Activated naive CD4-positive, alpha-beta T cell treated with anti-CD3 and anti-CD28 coated beads for 36 hours (primary cell): Measurements from ENCODE around the gene PARVG. TPM values are rescaled to one million over a fixed set of nuclear protein-coding genes. Genes with fewer than 3 reads are reported as not detected.
A peak's percentile ranks its signal among the peaks of the same experiment; 100 is the strongest.

Experiments
- CTCF ChIA-PET: fragments of 350-600 bp; sonication (Branson Sonifier 250); formaldehyde crosslinking; loops from one replicate; lab custom pipeline; 2021; ENCODE audit warnings: antibody characterized with exemption; lab: Charles Lee
- DNase-seq: peaks from one replicate; pipeline ENCODE4 v3.0.0-alpha.2; 2020
- H3K27ac Mint-ChIP-seq: one replicate; pipeline ENCODE4 v1.8.0; 2021; ENCODE audit warnings: mild to moderate bottlenecking, mixed read lengths
- H3K27me3 Mint-ChIP-seq: one replicate; pipeline ENCODE4 v1.8.0; 2021; ENCODE audit warnings: low read depth, mixed read lengths
- H3K36me3 Mint-ChIP-seq: one replicate; pipeline ENCODE4 v1.8.0; 2021; ENCODE audit warnings: low read depth, mixed read lengths
- H3K4me1 Mint-ChIP-seq: one replicate; pipeline ENCODE4 v1.8.0; 2021; ENCODE audit warnings: low read depth, mixed read lengths
- H3K4me3 Mint-ChIP-seq: one replicate; pipeline ENCODE4 v1.8.0; 2021; ENCODE audit warnings: mild to moderate bottlenecking, moderate library complexity, mixed read lengths
- H3K9me3 Mint-ChIP-seq: one replicate; pipeline ENCODE4 v1.8.0; 2021; ENCODE audit warnings: mixed read lengths
- intact Hi-C: fragments of 100-400 bp; cut with micrococcal nuclease; formaldehyde crosslinking; loops from one replicate; pipeline ENCODE4 v1.15.1; 2023
- total RNA-seq, 2 experiments: library from RNA; stranded (reverse); gene quantifications; one replicate each; pipeline ENCODE4 v1.2.3, GENCODE V29; 2021

The PARVG gene
- total RNA-seq, 2 experiments from 2014 or later: 64.6 to 67.8 TPM

DNA sequence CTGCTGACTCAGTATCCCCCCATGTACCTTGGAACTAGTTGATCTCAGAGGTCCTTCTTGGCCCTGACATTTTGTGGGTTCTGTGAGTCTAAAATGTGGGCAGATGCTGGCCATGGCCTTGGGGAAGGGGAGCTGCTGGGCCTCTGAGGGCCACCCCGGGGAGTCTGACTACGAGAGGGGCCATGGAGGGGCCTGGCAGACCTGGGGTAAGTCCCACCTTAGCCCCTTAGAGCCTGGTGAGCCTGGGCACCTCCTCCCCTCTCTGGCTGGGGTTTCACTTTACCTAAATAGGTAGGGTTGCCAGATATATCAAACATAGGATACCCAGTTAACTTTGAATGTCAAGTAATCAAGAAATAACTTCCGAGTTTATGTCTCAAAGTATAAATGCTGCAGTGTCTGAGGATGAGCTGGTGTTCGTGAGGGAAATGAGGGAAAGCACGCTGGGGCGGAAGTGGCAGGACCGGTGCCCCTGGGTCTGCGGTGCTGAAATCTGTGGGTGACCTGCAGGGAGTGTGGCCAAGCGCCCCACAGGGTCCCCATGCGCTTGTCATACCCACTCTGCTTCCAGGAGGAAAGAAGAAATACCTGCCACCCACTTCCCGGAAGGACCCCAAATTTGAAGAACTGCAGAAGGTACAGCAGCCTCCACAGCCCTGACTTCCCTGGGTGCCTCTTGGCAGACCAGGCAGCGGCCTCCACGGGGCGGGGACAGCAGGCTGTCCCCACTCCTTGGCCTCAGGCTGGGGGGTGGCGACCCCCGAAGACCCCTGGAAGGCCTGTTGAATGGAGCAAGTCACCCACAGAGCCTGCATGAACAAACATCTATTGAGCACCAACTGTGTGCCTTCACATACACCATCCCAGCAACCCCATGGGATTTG lies 4.8 kb downstream of the PARVG start:
- intact Hi-C loops: loop anchor here (10.0 kb wide), 1 partner anchor 191 kb away; no protein-coding TSS in a partner anchor
- CTCF ChIA-PET: no interaction called here
- DNase-seq: no peak
- H3K4me1 Mint-ChIP-seq: peaks cover 15% of the 10 kb centered on the region
- H3K27ac Mint-ChIP-seq: no peak overlapping the region
- no peaks in the 10 kb centered on the region for H3K9me3 Mint-ChIP-seq
- H3K4me3 Mint-ChIP-seq: no peak overlapping the region
- H3K36me3 Mint-ChIP-seq: peaks cover 8% of the 10 kb centered on the region
- H3K27me3 Mint-ChIP-seq: no peaks in the 10 kb centered on the region

DNA sequence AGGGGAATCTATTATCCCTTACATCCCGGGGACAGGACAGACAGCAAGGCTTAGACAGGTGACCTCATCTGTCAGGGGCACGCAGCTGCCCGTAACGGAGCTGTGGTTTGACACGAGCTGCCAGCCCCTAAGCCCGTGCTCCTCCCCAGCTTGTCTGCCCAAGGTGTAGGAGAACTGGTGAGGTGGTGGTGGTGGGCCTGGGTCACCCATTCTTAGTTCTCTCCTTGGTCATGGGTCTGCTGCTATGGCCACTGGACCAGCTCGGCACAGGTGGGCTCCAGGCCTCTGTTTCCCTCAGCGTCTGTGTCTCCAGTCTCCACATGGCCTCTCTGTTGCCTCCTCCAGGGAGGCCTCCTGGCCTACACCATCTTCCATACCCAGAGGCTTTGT lies 5.4 kb downstream of the PARVG start:
- Mint-ChIP-seq H3K9me3 (no peaks in the 10 kb centered on the region), H3K36me3 (peaks cover 8% of the 10 kb centered on the region), H3K4me1 (peaks cover 11% of the 10 kb centered on the region), H3K27ac (no peak overlapping the region), H3K4me3 (no peak overlapping the region), H3K27me3 (no peaks in the 10 kb centered on the region)
- CTCF ChIA-PET: no interaction called here
- intact Hi-C loops: loop anchor here (10.0 kb wide), 1 partner anchor 191 kb away; no protein-coding TSS in a partner anchor
- no peak for DNase-seq

DNA sequence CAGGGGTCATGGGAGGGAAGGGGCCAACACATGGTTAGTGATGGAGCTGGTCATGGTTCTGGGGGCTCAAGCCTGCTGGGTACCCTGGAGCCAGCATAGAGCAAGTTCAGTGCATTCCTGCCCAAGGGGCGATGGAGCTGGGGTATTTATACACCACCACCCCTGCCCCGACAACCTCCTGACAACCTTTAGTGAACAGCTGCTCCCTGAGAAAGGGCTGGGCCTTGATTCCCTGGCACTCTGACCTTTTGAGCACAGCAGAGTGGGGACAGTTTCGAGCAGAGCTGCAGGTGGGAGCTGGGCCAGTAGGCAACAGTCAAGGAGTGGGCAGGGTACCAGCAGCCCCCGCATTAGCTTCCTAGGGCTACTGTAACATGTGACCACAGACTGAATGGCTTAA lies 6.0 kb downstream of the PARVG start:
- H3K27ac Mint-ChIP-seq: no peak overlapping the region
- intact Hi-C loops: loop anchor here (10.0 kb wide), 1 partner anchor 192 kb away; no protein-coding TSS in a partner anchor
- DNase-seq: no peak
- H3K9me3 Mint-ChIP-seq: no peaks in the 10 kb centered on the region
- CTCF ChIA-PET: no interaction called here
- no peaks in the 10 kb centered on the region for H3K27me3 Mint-ChIP-seq
- H3K4me1 Mint-ChIP-seq: peaks cover 16% of the 10 kb centered on the region
- no peak overlapping the region for H3K4me3 Mint-ChIP-seq
- peaks cover 10% of the 10 kb centered on the region for H3K36me3 Mint-ChIP-seq

DNA sequence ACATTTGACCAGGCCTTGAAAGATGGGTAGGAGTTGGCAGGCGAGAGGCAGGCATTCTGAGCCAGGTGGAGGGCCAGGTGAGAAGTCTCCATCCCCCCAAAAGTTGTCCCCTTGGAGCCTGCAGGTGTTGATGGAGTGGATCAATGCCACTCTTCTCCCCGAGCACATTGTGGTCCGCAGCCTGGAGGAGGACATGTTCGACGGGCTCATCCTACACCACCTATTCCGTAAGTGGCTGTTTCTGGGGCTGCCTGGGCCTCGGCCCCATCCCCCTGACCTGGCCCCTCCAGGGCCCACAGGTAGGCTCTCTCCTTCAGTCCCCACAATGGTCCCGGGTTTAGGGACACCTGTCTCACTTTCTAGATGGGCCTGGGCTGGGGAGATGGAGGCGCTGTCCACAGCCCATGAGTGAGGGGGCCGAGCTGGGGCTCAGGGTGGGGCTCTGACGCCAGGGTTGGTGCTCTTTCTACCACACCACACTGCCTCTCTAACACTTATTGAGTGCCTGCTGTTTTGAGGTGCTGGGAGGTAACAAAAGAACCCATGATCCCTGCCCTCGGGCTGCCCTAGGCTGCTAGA lies 7.0 kb downstream of the PARVG start:
- Mint-ChIP-seq H3K27ac (no peak overlapping the region), H3K9me3 (no peaks in the 10 kb centered on the region), H3K4me3 (no peak overlapping the region), H3K36me3 (peaks cover 7% of the 10 kb centered on the region), H3K27me3 (no peaks in the 10 kb centered on the region), H3K4me1 (peaks cover 17% of the 10 kb centered on the region)
- CTCF ChIA-PET: no interaction called here
- intact Hi-C loops: loop anchor here (10.0 kb wide), 1 partner anchor 193 kb away; no protein-coding TSS in a partner anchor
- DNase-seq: no peak

DNA sequence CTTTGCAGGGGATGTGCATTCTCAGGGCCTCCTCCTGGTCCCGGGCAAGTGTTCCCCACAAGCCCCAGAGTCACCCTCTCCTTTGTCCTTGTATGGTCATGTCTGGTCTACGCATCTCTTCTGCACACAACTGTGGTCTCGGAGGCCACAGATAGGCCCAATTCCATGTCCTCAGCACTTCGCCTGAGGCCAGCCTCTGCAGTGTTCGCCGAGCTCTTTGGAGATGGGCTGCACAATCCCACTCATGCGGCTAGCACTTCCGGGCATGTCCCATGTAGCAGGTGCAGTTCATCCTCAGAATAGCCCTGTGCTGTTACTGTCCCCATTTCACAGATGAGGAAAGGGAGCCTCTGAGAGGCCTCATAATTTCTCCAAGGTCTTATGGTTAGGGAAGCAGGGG lies 7.6 kb downstream of the PARVG start:
- no peak overlapping the region for H3K4me3 Mint-ChIP-seq
- H3K36me3 Mint-ChIP-seq: peaks cover 12% of the 10 kb centered on the region
- DNase-seq: no peak
- CTCF ChIA-PET: no interaction called here
- no peaks in the 10 kb centered on the region for H3K9me3 Mint-ChIP-seq
- H3K27ac Mint-ChIP-seq: no peak overlapping the region
- intact Hi-C loops: loop anchor here (10.0 kb wide), 1 partner anchor 194 kb away; no protein-coding TSS in a partner anchor
- H3K4me1 Mint-ChIP-seq: peaks cover 20% of the 10 kb centered on the region
- H3K27me3 Mint-ChIP-seq: no peaks in the 10 kb centered on the region

DNA sequence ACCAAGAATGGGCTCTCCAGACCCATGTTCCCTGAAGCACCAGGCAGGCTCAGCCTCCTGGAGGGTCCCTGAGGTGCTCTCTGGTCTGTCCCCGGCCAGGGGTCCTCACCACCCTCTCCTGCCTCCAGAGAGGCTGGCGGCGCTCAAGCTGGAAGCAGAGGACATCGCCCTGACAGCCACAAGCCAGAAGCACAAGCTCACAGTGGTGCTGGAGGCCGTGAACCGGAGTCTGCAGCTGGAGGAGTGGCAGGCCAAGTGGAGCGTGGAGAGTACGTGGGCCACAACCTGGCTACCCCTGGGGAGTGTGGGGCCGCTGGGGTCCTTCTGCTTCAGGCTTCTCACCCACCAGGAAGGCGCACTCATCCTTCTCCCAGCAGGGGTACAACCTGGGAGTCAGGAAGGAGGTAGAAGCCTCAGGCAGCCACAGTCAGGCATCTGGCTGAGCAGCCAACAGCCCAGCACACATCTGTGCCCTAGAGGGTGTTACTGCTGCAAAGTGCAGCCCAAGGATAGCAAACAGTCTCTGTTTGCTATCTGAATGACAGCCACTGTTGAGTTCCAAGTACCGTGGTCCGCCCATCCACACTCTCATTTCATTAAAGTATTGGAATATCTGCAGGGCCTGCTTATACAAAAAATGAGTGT lies 8.4 kb downstream of the PARVG start:
- peaks cover 16% of the 10 kb centered on the region for H3K36me3 Mint-ChIP-seq
- H3K4me1 Mint-ChIP-seq: peaks cover 26% of the 10 kb centered on the region
- H3K4me3 Mint-ChIP-seq: no peak overlapping the region
- DNase-seq: no peak
- intact Hi-C loops: loop anchor here (10.0 kb wide), 1 partner anchor 194 kb away; no protein-coding TSS in a partner anchor
- CTCF ChIA-PET: no interaction called here
- no peaks in the 10 kb centered on the region for H3K27me3 Mint-ChIP-seq
- H3K9me3 Mint-ChIP-seq: no peaks in the 10 kb centered on the region
- no peak overlapping the region for H3K27ac Mint-ChIP-seq

DNA sequence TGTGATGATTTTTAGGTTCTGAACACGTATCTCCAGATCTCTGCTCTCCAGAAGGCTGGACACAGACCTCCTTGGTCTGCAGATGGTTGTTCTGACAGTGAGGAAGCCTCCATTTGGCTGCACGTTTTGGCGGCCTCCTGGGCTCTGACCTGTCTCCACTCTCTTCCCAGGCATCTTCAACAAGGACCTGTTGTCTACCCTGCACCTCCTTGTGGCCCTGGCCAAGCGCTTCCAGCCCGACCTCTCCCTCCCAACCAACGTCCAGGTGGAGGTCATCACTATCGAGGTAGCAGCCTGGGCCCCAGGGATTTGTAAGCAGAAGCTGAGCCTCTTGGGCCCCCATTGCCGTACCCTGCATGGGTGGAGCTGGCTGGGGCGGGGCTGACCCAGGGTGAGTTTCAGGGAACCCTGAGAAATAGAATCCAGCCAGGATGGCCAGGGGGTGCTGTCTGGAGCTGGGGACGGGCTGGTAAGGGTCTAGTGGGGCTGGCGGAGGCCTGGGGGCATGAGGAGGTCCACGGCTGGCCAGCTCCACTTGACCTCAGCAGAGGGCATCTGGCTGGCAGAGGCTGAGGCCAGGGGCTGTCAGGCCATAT lies 9.8 kb downstream of the PARVG start:
- no peaks in the 10 kb centered on the region for H3K9me3 Mint-ChIP-seq
- no peaks in the 10 kb centered on the region for H3K27me3 Mint-ChIP-seq
- no peak overlapping the region for H3K27ac Mint-ChIP-seq
- peaks cover 33% of the 10 kb centered on the region for H3K4me1 Mint-ChIP-seq
- no peak for DNase-seq
- intact Hi-C loops: no loop called here
- CTCF ChIA-PET: no interaction called here
- H3K36me3 Mint-ChIP-seq: peaks cover 19% of the 10 kb centered on the region
- H3K4me3 Mint-ChIP-seq: no peak overlapping the region

DNA sequence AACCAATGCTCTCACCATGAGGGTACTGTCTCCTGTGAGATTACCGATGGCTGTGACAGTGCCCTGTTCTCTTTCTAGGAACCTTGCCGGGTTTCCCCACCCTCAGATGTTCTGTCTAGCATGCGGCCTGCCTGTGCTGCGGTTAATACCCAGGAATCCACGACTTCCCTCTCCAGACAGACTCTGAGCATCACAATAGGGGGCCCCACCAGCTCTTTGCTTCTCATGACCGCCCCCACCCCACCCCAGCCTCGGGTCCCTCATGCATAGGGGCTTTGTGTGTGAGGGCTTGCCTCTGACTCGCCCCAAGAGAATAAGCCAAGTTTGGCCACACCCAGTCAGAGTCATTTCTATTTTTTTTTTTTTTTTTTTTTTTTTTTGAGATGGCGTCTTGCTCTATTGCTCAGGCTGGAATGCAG lies 10.3 kb downstream of the PARVG start:
- H3K9me3 Mint-ChIP-seq: no peaks in the 10 kb centered on the region

DNA sequence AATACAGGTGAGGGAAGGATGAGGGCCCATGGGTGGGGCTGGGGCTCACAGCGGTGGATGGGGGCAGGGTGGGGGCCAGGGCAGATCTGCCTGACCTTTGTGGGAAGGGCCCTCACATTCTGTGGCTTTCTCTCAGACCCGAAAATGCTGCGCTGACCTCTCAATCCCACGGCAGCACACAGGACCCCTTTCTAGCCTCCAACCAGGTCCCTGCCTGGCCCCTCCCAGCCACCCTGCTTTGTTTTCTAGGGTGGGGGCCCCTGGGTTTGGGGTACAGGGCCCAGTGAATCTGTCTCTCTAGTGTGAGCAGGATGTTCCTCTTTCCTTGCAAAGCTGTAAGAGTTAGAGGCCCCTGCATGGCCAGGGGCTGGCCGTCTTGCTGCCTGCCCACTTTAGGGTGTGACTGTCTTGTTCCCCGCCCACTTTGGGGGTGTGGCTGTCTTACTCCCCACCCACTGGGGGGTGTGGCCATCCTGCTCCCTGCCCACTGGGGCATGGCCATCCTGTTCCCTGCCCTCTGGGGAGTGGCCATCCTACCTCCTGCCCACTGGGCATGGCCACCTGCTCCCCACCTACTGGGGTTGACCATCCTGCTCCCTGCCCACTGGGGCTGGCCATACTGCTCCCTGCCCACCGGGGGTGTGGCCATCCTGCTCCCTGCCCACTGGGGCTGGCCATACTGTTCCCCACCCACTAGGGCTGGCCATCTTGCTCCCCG lies 11.5 kb downstream of the PARVG start:
- Mint-ChIP-seq H3K9me3 (no peaks in the 10 kb centered on the region), H3K36me3 (peaks cover 18% of the 10 kb centered on the region), H3K27me3 (no peaks in the 10 kb centered on the region), H3K4me3 (no peak overlapping the region), H3K27ac (no peak overlapping the region), H3K4me1 (peaks cover 33% of the 10 kb centered on the region)
- intact Hi-C loops: no loop called here
- DNase-seq: peak; percentile 64
- CTCF ChIA-PET: interaction anchor here (0.7 kb wide), 1 partner anchor 13 kb away, joined by 4 read pairs; no protein-coding TSS in a partner anchor

More for the DNA sequence above, 10.3 kb downstream of the PARVG start:
- intact Hi-C loops: no loop called here
- Mint-ChIP-seq H3K4me1 (peaks cover 33% of the 10 kb centered on the region), H3K36me3 (peaks cover 19% of the 10 kb centered on the region), H3K27ac (no peak overlapping the region), H3K27me3 (no peaks in the 10 kb centered on the region), H3K4me3 (no peak overlapping the region)
- DNase-seq: peak; percentile 68
- CTCF ChIA-PET: no interaction called here

DNA sequence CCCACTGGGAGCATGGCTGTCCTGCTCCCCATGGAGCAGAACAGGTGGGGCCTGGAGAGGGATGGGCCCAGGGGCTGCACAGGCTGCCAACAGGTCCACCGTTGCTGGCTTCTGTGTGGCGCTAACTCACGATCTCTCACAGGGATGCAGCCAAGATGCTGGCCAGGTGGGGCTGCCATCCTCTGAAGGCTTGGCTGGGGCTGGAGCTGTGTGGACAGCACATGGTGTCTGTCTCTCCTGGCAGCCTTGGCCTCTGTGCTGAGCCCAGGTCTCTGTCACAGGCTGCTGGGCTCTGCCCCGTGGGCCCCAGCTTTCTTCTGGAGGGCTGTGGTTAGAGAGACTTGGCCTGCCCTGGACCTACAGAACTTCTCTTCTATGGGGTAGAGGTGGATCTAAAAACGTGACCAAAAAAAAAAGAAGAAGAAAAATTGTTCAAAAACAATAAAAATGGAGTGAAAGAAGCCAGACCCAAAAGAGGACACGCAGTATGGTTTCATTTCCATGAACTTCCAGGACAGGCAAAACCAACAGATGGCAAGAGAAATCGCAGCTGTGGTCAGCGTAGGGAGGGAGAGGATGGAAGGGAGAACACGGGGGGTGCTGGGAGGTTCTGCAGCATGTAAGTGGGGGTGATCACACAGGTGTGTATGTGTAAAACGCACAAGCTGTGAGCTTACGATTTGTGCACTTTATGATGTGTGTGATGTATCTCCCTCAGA lies 12.2 kb downstream of the PARVG start:
- no peak for DNase-seq
- Mint-ChIP-seq H3K36me3 (peaks cover 18% of the 10 kb centered on the region), H3K4me1 (peaks cover 33% of the 10 kb centered on the region), H3K9me3 (no peaks in the 10 kb centered on the region), H3K27ac (no peak overlapping the region), H3K27me3 (no peaks in the 10 kb centered on the region), H3K4me3 (no peak overlapping the region)
- CTCF ChIA-PET: interaction anchor here (0.7 kb wide), 1 partner anchor 12 kb away, joined by 4 read pairs; no protein-coding TSS in a partner anchor
- intact Hi-C loops: loop anchor here (1.0 kb wide), 1 partner anchor 11 kb away; no protein-coding TSS in a partner anchor

DNA sequence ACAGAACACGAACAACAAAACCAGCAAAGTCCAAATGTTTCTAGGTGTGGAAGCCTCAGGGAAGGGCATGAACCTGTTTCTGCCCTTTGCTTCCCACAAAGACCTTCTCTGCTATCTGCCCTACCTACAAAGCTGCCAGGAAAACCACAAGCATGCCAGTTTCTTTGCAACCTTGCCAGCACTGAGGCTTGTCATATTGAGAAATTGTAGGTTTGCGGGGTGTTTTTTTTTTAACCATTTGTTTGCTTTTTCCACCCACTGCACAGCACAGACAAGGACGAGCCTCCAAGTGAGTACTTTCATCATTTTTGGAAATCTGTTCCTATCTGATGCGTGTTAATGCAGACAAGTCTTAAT lies 12.8 kb downstream of the PARVG start:
- H3K27me3 Mint-ChIP-seq: no peaks in the 10 kb centered on the region
- no peak overlapping the region for H3K4me3 Mint-ChIP-seq
- no peak overlapping the region for H3K27ac Mint-ChIP-seq
- CTCF ChIA-PET: no interaction called here
- H3K4me1 Mint-ChIP-seq: peaks cover 33% of the 10 kb centered on the region
- intact Hi-C loops: loop anchor here (1.0 kb wide), 1 partner anchor 11 kb away; no protein-coding TSS in a partner anchor
- H3K9me3 Mint-ChIP-seq: no peaks in the 10 kb centered on the region
- peaks cover 20% of the 10 kb centered on the region for H3K36me3 Mint-ChIP-seq
- DNase-seq: peak; percentile 61
